OCI-LY1 (cell line): Measurements from ENCODE around the gene ZNF142.

Experiments used
- H2AFZ ChIP-seq: fragments of 200-600 bp; sonication (generic), shearing (Covaris generic); 2 replicates; pipeline ENCODE4 v1.6.0; 2014; ENCODE audit warnings: antibody characterized with exemption, mild to moderate bottlenecking, low read length
- H3F3A ChIP-seq: fragments of 200-600 bp; sonication (generic), shearing (Covaris generic); 2 replicates; pipeline ENCODE4 v1.6.0; 2014; ENCODE audit warnings: mild to moderate bottlenecking, antibody characterized with exemption, low read length, moderate library complexity; ENCODE audit not compliant: insufficient read depth
- H3K27ac ChIP-seq: fragments of 200-600 bp; sonication (generic); 2 replicates; pipeline ENCODE4 v1.5.1; 2014; ENCODE audit warnings: low read length, mixed run types, mild to moderate bottlenecking, low read depth; ENCODE audit not compliant: poor library complexity, severe bottlenecking
- H3K27me3 ChIP-seq: fragments of 200-600 bp; sonication (generic); 2 replicates; pipeline ENCODE4 v1.6.0; 2014; ENCODE audit warnings: antibody characterized with exemption, mild to moderate bottlenecking, low read length, moderate library complexity; ENCODE audit not compliant: insufficient read depth
- H3K36me3 ChIP-seq: fragments of 200-600 bp; sonication (generic); 2 replicates; pipeline ENCODE4 v1.6.1; 2014; ENCODE audit warnings: mild to moderate bottlenecking, antibody characterized with exemption, low read length, moderate library complexity, mixed read lengths; ENCODE audit not compliant: insufficient read depth
- H3K4me1 ChIP-seq: fragments of 200-600 bp; sonication (generic); 2 replicates; pipeline ENCODE4 v1.5.1; 2014; ENCODE audit warnings: mild to moderate bottlenecking, low read length, moderate library complexity; ENCODE audit not compliant: insufficient read depth, severe bottlenecking
- H3K4me2 ChIP-seq: fragments of 200-600 bp; sonication (generic), shearing (Covaris generic); 2 replicates; pipeline ENCODE4 v1.6.1; 2014; ENCODE audit warnings: low read length
- H3K4me3 ChIP-seq: fragments of 200-600 bp; sonication (generic); 2 replicates; pipeline ENCODE4 v1.5.1; 2014; ENCODE audit warnings: low read length, low read depth, mild to moderate bottlenecking, mixed read lengths; ENCODE audit not compliant: poor library complexity, severe bottlenecking
- H3K79me2 ChIP-seq: fragments of 200-600 bp; shearing (Covaris generic); 2 replicates; pipeline ENCODE4 v1.6.1; 2016; ENCODE audit warnings: mixed run types, low read length, mixed read lengths; ENCODE audit not compliant: insufficient read depth
- H3K9ac ChIP-seq: fragments of 200-600 bp; sonication (generic), shearing (Covaris generic); 2 replicates; pipeline ENCODE4 v1.6.1; 2014; ENCODE audit warnings: mild to moderate bottlenecking, low read length, mixed read lengths
- H3K9me2 ChIP-seq: fragments of 200-600 bp; sonication (generic), shearing (Covaris generic); 2 replicates; pipeline ENCODE4 v1.6.1; 2014; ENCODE audit warnings: low read depth, mild to moderate bottlenecking, low read length, mixed read lengths
- H3K9me3 ChIP-seq: fragments of 200-600 bp; shearing (Covaris generic); 2 replicates; pipeline ENCODE4 v1.6.1; 2014; ENCODE audit warnings: low read length, mixed read lengths
- H4K20me1 ChIP-seq: fragments of 200-600 bp; sonication (generic), shearing (Covaris generic); 2 replicates; pipeline ENCODE4 v1.6.0; 2016; ENCODE audit warnings: mild to moderate bottlenecking, low read length; ENCODE audit not compliant: insufficient read depth
- EZH2 ChIP-seq: fragments of 200-600 bp; sonication (generic), shearing (Covaris generic); IDR thresholded peaks from 2 replicates; pipeline ENCODE4 v1.8.0; 2017; ENCODE audit warnings: borderline replicate concordance, mixed run types, mild to moderate bottlenecking, antibody characterized with exemption, low read length, moderate library complexity, mixed read lengths
- TF ChIP-seq, protein P1 (sequence below): fragments of 200-600 bp; sonication (generic), shearing (Covaris generic); IDR thresholded peaks from 2 replicates; pipeline ENCODE4 v1.5.1; 2017; ENCODE audit warnings: mild to moderate bottlenecking, antibody characterized with exemption, low read length, moderate library complexity, mixed read lengths

The ZNF142 gene

DNA sequence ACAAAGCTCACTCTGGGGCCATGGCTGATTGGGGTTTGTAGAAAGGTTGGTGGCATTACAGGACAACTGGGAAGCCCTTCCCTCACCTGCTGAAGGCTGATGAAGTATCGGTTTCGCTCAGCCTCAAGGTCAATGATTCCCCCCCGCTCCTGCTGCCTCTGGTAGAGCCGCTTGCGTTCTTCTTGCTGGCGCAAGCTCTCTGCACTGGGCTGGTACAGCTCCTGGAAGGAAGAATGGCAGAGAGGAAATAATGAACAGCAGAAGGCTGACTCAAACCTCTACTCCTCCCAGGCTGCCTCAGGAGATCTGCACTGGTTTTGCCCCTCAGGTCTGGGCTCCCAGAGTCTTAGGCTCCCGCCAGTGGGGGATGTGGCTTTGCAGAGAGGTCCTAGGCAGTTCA, 5.2 kb upstream of the ZNF142 start:
- no peak for TF ChIP-seq EZH2
- TF ChIP-seq, protein P1, sequence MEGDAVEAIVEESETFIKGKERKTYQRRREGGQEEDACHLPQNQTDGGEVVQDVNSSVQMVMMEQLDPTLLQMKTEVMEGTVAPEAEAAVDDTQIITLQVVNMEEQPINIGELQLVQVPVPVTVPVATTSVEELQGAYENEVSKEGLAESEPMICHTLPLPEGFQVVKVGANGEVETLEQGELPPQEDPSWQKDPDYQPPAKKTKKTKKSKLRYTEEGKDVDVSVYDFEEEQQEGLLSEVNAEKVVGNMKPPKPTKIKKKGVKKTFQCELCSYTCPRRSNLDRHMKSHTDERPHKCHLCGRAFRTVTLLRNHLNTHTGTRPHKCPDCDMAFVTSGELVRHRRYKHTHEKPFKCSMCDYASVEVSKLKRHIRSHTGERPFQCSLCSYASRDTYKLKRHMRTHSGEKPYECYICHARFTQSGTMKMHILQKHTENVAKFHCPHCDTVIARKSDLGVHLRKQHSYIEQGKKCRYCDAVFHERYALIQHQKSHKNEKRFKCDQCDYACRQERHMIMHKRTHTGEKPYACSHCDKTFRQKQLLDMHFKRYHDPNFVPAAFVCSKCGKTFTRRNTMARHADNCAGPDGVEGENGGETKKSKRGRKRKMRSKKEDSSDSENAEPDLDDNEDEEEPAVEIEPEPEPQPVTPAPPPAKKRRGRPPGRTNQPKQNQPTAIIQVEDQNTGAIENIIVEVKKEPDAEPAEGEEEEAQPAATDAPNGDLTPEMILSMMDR = no peak
- peaks cover 69% of the 10 kb centered on the region for H3K36me3 ChIP-seq

DNA sequence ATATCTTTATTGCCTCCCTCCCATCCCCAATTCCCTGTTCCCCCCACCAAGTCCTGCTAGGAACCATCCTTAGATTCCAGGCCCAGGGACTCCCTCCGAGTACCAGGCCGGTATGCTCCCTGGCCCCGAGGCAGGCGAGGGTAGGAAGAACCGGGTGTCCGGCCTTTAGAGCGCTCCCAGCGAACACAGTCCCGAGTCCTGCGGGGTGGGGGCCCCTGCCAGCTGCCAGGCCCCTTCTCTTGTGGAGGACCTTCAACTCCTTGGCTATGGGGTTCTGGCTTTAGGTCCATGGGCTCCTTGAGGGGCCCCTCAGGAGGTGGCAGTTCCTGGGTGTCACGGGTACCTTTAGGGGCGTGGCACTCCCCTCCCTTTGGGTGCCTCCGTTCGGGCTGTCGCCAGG, 4.5 kb upstream of the ZNF142 start:
- H3K4me2 ChIP-seq = no peak overlapping the region
- H3K27me3 ChIP-seq = no peaks in the 10 kb centered on the region
- H3K36me3 ChIP-seq = peaks cover 69% of the 10 kb centered on the region
- H3K27ac ChIP-seq = no peak overlapping the region
- H3K4me1 ChIP-seq = peaks cover 11% of the 10 kb centered on the region
- H3K9me3 ChIP-seq = no peaks in the 10 kb centered on the region
- no peaks in the 10 kb centered on the region for H3F3A ChIP-seq
- H3K9me2 ChIP-seq = no peaks in the 10 kb centered on the region
- peaks cover 7% of the 10 kb centered on the region for H3K79me2 ChIP-seq
- H3K9ac ChIP-seq = no peak overlapping the region
- H3K4me3 ChIP-seq = no peak overlapping the region
- TF ChIP-seq EZH2 = no peak
- TF ChIP-seq, protein P1 = no peak
- H4K20me1 ChIP-seq = no peaks in the 10 kb centered on the region
- no peak overlapping the region for H2AFZ ChIP-seq

More for the DNA sequence above, 5.2 kb upstream of the ZNF142 start:
- H2AFZ ChIP-seq = no peak overlapping the region
- no peak overlapping the region for H3K27ac ChIP-seq
- peaks cover 11% of the 10 kb centered on the region for H3K4me1 ChIP-seq
- no peaks in the 10 kb centered on the region for H3K27me3 ChIP-seq
- H4K20me1 ChIP-seq = no peaks in the 10 kb centered on the region
- no peaks in the 10 kb centered on the region for H3F3A ChIP-seq
- H3K79me2 ChIP-seq = peaks cover 7% of the 10 kb centered on the region
- H3K4me3 ChIP-seq = no peak overlapping the region
- no peaks in the 10 kb centered on the region for H3K9me2 ChIP-seq
- no peaks in the 10 kb centered on the region for H3K9me3 ChIP-seq
- no peak overlapping the region for H3K9ac ChIP-seq
- no peak overlapping the region for H3K4me2 ChIP-seq

GRCh38 chr2:218662827-218663226, 3.4 kb upstream of the ZNF142 start:
- TF ChIP-seq EZH2 = no peak
- H3K36me3 ChIP-seq = peaks cover 68% of the 10 kb centered on the region
- no peak overlapping the region for H3K4me2 ChIP-seq
- H2AFZ ChIP-seq = no peak overlapping the region
- no peaks in the 10 kb centered on the region for H3K9me3 ChIP-seq
- no peaks in the 10 kb centered on the region for H3F3A ChIP-seq
- H4K20me1 ChIP-seq = no peaks in the 10 kb centered on the region
- H3K27me3 ChIP-seq = no peaks in the 10 kb centered on the region
- peaks cover 18% of the 10 kb centered on the region for H3K4me1 ChIP-seq
- no peak overlapping the region for H3K9ac ChIP-seq
- H3K9me2 ChIP-seq = no peaks in the 10 kb centered on the region
- peaks cover 7% of the 10 kb centered on the region for H3K79me2 ChIP-seq
- H3K4me3 ChIP-seq = no peak overlapping the region
- no peak overlapping the region for H3K27ac ChIP-seq

- Histone ChIP-seq H4K20me1 (no peaks in the 10 kb centered on the region), H3F3A (no peaks in the 10 kb centered on the region), H3K27me3 (no peaks in the 10 kb centered on the region), H3K4me1 (peaks cover 20% of the 10 kb centered on the region), H3K36me3 (peaks cover 68% of the 10 kb centered on the region), H3K4me2 (no peak overlapping the region), H3K79me2 (peaks cover 7% of the 10 kb centered on the region), H3K9me3 (no peaks in the 10 kb centered on the region), H3K27ac (no peak overlapping the region), H3K9ac (no peak overlapping the region), H2AFZ (no peak overlapping the region), H3K9me2 (no peaks in the 10 kb centered on the region), H3K4me3 (no peak overlapping the region)
- TF ChIP-seq EZH2 = no peak
- TF ChIP-seq, protein P1 = no peak
These were observed 3.0 kb upstream of the ZNF142 start for GRCh38 chr2:218662377-218662776.
